Measurements from ENCODE around the gene SFN. TPM values are rescaled to one million over a fixed set of nuclear protein-coding genes. Genes with fewer than 3 reads are reported as not detected.

SFN gene
- total RNA-seq, 4 donors from 2014 or later, result 0.38 to 4.9 (median 1.9) TPM; not detected in 1

DNA sequence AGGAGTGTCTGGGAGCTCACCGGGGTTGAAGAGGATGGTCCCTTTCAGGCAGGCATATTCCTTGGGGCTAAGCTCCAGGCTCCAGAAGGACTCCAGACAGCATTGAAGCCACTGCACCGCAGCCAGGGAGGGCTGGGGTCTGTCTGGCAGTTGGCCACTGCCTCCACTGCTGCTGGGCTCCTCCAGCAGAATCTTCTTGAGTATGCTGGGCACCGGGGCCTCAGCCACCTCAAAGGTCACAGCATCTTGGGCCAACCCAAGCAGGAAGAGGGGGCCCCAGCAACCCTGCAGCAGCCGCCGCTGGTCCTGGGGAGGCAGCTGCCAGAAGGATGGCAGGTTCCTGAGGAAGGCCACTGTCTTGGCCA is 50.4 kb downstream of the SFN start:
- ATAC-seq (ENCODE audit: low FRiP score), result no peak
- TF ChIP-seq, protein P1, sequence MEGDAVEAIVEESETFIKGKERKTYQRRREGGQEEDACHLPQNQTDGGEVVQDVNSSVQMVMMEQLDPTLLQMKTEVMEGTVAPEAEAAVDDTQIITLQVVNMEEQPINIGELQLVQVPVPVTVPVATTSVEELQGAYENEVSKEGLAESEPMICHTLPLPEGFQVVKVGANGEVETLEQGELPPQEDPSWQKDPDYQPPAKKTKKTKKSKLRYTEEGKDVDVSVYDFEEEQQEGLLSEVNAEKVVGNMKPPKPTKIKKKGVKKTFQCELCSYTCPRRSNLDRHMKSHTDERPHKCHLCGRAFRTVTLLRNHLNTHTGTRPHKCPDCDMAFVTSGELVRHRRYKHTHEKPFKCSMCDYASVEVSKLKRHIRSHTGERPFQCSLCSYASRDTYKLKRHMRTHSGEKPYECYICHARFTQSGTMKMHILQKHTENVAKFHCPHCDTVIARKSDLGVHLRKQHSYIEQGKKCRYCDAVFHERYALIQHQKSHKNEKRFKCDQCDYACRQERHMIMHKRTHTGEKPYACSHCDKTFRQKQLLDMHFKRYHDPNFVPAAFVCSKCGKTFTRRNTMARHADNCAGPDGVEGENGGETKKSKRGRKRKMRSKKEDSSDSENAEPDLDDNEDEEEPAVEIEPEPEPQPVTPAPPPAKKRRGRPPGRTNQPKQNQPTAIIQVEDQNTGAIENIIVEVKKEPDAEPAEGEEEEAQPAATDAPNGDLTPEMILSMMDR (IDR thresholded peaks at IDR 0.05), result no peak
- no peak for DNase-seq (ENCODE audit: low spot score)

Small RNAs within 50 kb of the gene (small RNA-seq; reads per million reads assigned to genes)
- not detected for gene RN7SL165P

Other genes with a start within 250 kb of the SFN start
- gene ARID1A, start 167.1 kb upstream of the SFN start, total RNA-seq, result 10 to 100 TPM; 25.8 to 48.4 (median 40.6) TPM
- 10 to 100 TPM in 3 of 4 donors, 1 to 10 TPM in 1; 7.9 to 17.1 (median 16.5) TPM for gene PIGV, start 75.2 kb upstream of the SFN start, total RNA-seq
- gene ZDHHC18, start 36.5 kb upstream of the SFN start, total RNA-seq, result 10 to 100 TPM; 27.4 to 81.1 (median 33.5) TPM
- gene GPN2, start 27.1 kb downstream of the SFN start, total RNA-seq, result 10 to 100 TPM in 3 of 4 donors, 1 to 10 TPM in 1; 9.4 to 18.0 (median 11.0) TPM
- 10 to 100 TPM in 2 of 4 donors, 1 to 10 TPM in 2; 5.4 to 13.6 (median 10.6) TPM for gene GPATCH3, start 37.3 kb downstream of the SFN start, total RNA-seq
- not detected for gene NR0B2, start 50.8 kb downstream of the SFN start, total RNA-seq
- gene NUDC, start 58.6 kb downstream of the SFN start, total RNA-seq, result 10 to 100 TPM; 35.5 to 53.7 (median 44.5) TPM
- gene KDF1, start 97.3 kb downstream of the SFN start, total RNA-seq, result under 1 TPM in 2 of 4 donors, not detected in 2; 0.28 to 0.50 TPM
- 10 to 100 TPM in 3 of 4 donors, 1 to 10 TPM in 1; 7.1 to 24.6 (median 15.2) TPM for gene TRNP1, start 130.5 kb downstream of the SFN start, total RNA-seq
- gene TENT5B, start 149.7 kb downstream of the SFN start, total RNA-seq, result 10 to 100 TPM in 2 of 4 donors, 1 to 10 TPM in 2; 2.4 to 16.1 (median 10.4) TPM